Measurements from ENCODE around the gene SLC8A2. TPM values are rescaled to one million over a fixed set of nuclear protein-coding genes. Genes with fewer than 3 reads are reported as not detected.

The SLC8A2 gene
- total RNA-seq, 1 donor: not detected

DNA sequence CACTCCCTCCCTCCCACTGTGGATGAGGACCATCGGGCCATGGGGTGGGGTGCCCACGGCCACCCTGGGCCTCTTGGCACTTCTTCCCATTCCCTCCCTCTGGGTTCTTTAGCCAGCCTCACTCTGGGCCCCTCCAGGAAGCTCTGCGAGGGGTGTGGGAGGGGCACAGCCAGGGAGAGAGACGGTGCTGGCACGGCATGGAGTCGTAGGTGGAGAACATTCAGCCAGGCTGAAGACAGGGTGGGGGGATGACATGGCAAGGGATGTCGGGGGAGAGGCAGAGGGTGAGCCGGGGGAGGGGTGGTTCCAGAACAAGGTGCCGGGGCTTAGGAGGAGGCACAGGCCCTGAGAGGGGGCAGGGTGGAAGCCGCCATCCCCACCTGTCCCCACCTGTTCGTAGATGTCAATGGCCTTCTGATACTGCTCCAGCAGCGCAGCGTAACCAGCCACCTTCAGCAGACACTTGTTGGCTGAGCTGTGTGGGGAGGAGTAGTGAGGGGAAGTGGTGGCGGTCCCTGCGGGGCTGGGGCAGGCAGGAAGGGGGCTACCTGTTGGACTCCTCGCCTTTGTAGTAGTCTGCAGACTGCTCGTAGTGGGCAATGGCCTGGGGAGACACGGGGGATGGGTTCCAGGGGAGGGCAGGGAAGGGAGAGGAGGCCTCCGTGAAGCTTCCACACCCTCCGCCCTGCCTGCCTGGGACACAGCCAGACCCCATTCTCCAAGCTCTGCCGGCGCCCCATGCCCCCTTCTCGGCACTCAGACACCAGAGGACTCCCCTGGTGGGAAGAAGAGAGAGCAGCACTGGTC, 21.1 kb upstream of the SLC8A2 start:
- H3K4me3 ChIP-seq (ENCODE audit: low read depth, low read length): no peak overlapping the region
- TF ChIP-seq CTCF (IDR thresholded peaks at IDR 0.05; ENCODE audit: insufficient read depth, low read depth, low read length): no peak
- no peak for DNase-seq (ENCODE audit: low read depth)

GRCh38 chr19:47492137-47492533, 20.4 kb upstream of the SLC8A2 start:
- DNase-seq (ENCODE audit: low read depth): no peak
- H3K4me3 ChIP-seq (ENCODE audit: low read depth, low read length): no peak overlapping the region
- TF ChIP-seq CTCF (IDR thresholded peaks at IDR 0.05; ENCODE audit: insufficient read depth, low read depth, low read length): no peak

GRCh38 chr19:47491358-47492136, 19.9 kb upstream of the SLC8A2 start:
- no peak for TF ChIP-seq CTCF (IDR thresholded peaks at IDR 0.05; ENCODE audit: insufficient read depth, low read depth, low read length)
- no peak overlapping the region for H3K4me3 ChIP-seq (ENCODE audit: low read depth, low read length)
- DNase-seq (ENCODE audit: low read depth): no peak

DNA sequence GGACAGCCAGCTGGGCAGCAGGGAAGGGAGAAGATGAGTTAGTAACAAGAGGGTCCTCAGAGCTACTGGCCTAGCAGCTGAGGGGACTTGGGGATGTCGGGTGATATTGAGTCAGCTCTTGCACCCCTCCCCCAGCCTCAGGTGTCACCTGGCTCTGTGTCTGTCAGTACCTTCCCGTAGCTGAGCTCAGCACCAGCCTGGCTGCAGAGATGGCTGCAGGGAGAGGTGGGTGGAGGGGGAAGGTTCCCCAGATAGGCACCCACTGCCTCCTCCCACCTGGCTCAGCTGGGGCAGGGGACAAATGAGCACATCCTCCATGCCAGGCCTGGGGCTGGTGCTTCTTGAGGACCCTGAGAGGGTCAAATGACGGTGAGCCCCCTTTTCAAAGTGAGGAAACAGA, 19.2 kb upstream of the SLC8A2 start:
- no peak for DNase-seq (ENCODE audit: low read depth)
- TF ChIP-seq CTCF (IDR thresholded peaks at IDR 0.05; ENCODE audit: insufficient read depth, low read depth, low read length): no peak
- H3K4me3 ChIP-seq (ENCODE audit: low read depth, low read length): no peak overlapping the region

- DNase-seq (ENCODE audit: low read depth): no peak
- no peak for TF ChIP-seq CTCF (IDR thresholded peaks at IDR 0.05; ENCODE audit: insufficient read depth, low read depth, low read length)
- no peak overlapping the region for H3K4me3 ChIP-seq (ENCODE audit: low read depth, low read length)
Observed at GRCh38 chr19:47490031-47490430, 18.3 kb upstream of the SLC8A2 start.

DNA sequence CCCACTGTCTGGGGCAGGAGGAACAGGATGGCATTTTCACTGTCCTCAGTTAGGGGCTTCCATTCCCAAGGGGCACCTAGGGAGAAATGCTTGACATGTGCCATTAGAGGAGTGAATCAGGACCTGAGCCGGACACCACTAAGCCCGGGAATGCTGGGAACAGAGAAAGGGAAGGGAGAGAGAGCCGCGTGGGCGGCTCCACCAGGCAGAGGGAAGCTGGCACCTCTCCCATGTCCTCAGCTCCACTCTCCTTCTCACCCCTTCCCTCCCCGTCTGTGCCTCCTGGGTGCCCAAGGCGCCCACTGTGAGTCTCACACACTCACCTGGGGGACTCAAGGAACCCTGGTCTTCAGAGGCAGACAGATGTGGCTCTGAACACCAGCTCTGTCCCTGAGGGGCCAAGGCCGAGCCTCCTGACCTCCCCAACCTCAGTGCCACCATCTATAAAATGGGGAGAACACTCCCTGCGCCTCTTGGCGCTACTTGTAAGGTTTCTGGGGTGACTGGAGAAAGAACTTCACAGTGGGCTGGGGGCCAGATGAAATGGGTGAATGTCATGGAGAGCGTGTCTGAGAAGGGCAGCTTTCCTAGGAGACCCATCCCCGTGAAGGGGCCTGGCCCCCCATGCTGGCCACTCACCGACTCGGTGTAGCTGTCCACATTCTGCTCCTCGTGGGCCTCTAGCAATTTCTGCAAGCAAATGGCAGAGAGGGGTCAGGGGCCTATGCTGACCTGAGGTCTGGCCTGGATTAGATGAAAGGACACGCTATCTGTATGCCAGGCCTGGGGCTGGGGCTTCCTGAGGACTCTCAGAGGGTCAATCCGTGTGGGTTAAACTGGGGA, 17.6 kb upstream of the SLC8A2 start:
- no peak for DNase-seq (ENCODE audit: low read depth)
- no peak for TF ChIP-seq CTCF (IDR thresholded peaks at IDR 0.05; ENCODE audit: insufficient read depth, low read depth, low read length)
- H3K4me3 ChIP-seq (ENCODE audit: low read depth, low read length): no peak overlapping the region
